Neural cell (in vitro differentiated cells): ENCODE results near the gene TMEM126B.

ENCODE experiments used
- EP300 ChIP-seq: fragments of 450-650 bp; conservative IDR thresholded peaks from 2 replicates; pipeline ENCODE4 v1.6.1; 2014; ENCODE audit warnings: antibody characterized with exemption, mild to moderate bottlenecking, moderate library complexity; ENCODE audit not compliant: poor library complexity, severe bottlenecking
- EZH2 ChIP-seq: fragments of 200-600, 300-800 bp; shearing (Covaris generic), sonication (generic); IDR thresholded peaks from 2 replicates; pipeline ENCODE4 v1.6.1; 2014; ENCODE audit warnings: antibody characterized with exemption, low read length, borderline replicate concordance, mild to moderate bottlenecking; ENCODE audit not compliant: insufficient read depth, poor library complexity, severe bottlenecking
- MXI1 ChIP-seq: fragments of 450-650 bp; conservative IDR thresholded peaks from 2 replicates; pipeline ENCODE4 v1.6.1; 2014; ENCODE audit warnings: antibody characterized with exemption, mild to moderate bottlenecking; ENCODE audit not compliant: poor library complexity, severe bottlenecking
- POLR2AphosphoS5 ChIP-seq: IDR thresholded peaks from 2 replicates; pipeline ENCODE4 v1.6.1; 2012
- RAD21 ChIP-seq: fragments of 450-650 bp; conservative IDR thresholded peaks from 2 replicates; pipeline ENCODE4 v1.6.1; 2014; ENCODE audit warnings: antibody characterized with exemption, mild to moderate bottlenecking, moderate library complexity
- SMC3 ChIP-seq: fragments of 450-650 bp; conservative IDR thresholded peaks from 2 replicates; pipeline ENCODE4 v1.6.1; 2014; ENCODE audit warnings: antibody characterized with exemption, mild to moderate bottlenecking, moderate library complexity; ENCODE audit not compliant: poor library complexity
- TAF1 ChIP-seq: IDR thresholded peaks from 2 replicates; pipeline ENCODE4 v1.6.1; 2012; ENCODE audit warnings: low read depth
- TF ChIP-seq, protein P1 (sequence below): fragments of 450-650 bp; IDR thresholded peaks from 2 replicates; pipeline ENCODE4 v1.5.1; 2014; ENCODE audit warnings: antibody characterized with exemption, mild to moderate bottlenecking, moderate library complexity; ENCODE audit not compliant: poor library complexity, severe bottlenecking
- TF ChIP-seq, protein P2 (sequence below): IDR thresholded peaks from 2 replicates; pipeline ENCODE4 v1.6.1; 2012; ENCODE audit warnings: borderline replicate concordance

GRCh38 chr11:85680897-85681296 is 52.5 kb downstream of the TMEM126B start:
- TF ChIP-seq, protein P1, sequence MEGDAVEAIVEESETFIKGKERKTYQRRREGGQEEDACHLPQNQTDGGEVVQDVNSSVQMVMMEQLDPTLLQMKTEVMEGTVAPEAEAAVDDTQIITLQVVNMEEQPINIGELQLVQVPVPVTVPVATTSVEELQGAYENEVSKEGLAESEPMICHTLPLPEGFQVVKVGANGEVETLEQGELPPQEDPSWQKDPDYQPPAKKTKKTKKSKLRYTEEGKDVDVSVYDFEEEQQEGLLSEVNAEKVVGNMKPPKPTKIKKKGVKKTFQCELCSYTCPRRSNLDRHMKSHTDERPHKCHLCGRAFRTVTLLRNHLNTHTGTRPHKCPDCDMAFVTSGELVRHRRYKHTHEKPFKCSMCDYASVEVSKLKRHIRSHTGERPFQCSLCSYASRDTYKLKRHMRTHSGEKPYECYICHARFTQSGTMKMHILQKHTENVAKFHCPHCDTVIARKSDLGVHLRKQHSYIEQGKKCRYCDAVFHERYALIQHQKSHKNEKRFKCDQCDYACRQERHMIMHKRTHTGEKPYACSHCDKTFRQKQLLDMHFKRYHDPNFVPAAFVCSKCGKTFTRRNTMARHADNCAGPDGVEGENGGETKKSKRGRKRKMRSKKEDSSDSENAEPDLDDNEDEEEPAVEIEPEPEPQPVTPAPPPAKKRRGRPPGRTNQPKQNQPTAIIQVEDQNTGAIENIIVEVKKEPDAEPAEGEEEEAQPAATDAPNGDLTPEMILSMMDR: no peak
- no peak for TF ChIP-seq MXI1
- TF ChIP-seq, protein P2, sequence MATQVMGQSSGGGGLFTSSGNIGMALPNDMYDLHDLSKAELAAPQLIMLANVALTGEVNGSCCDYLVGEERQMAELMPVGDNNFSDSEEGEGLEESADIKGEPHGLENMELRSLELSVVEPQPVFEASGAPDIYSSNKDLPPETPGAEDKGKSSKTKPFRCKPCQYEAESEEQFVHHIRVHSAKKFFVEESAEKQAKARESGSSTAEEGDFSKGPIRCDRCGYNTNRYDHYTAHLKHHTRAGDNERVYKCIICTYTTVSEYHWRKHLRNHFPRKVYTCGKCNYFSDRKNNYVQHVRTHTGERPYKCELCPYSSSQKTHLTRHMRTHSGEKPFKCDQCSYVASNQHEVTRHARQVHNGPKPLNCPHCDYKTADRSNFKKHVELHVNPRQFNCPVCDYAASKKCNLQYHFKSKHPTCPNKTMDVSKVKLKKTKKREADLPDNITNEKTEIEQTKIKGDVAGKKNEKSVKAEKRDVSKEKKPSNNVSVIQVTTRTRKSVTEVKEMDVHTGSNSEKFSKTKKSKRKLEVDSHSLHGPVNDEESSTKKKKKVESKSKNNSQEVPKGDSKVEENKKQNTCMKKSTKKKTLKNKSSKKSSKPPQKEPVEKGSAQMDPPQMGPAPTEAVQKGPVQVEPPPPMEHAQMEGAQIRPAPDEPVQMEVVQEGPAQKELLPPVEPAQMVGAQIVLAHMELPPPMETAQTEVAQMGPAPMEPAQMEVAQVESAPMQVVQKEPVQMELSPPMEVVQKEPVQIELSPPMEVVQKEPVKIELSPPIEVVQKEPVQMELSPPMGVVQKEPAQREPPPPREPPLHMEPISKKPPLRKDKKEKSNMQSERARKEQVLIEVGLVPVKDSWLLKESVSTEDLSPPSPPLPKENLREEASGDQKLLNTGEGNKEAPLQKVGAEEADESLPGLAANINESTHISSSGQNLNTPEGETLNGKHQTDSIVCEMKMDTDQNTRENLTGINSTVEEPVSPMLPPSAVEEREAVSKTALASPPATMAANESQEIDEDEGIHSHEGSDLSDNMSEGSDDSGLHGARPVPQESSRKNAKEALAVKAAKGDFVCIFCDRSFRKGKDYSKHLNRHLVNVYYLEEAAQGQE: no peak
- no peak for TF ChIP-seq RAD21
- TF ChIP-seq EZH2: no peak
- TF ChIP-seq POLR2AphosphoS5: no peak
- TF ChIP-seq EP300: no peak
- no peak for TF ChIP-seq SMC3
- no peak for TF ChIP-seq TAF1
